Neural crest cell (in vitro differentiated cells): ENCODE results near the gene NDFIP1. TPM values are rescaled to one million over a fixed set of nuclear protein-coding genes. Genes with fewer than 3 reads are reported as not detected.

ENCODE experiments used
- DNase-seq: peaks from one replicate; pipeline ENCODE4 v3.0.0; 2021; ENCODE audit warnings: low read depth, mixed read lengths, low spot score
- H3K27ac Mint-ChIP-seq: one replicate; pipeline ENCODE4 v1.8.0; 2021; ENCODE audit warnings: mild to moderate bottlenecking, mixed read lengths; ENCODE audit not compliant: unreplicated experiment
- H3K27me3 Mint-ChIP-seq: 2 replicates; pipeline ENCODE4 v1.8.0; 2021; ENCODE audit warnings: low read depth, mild to moderate bottlenecking, mixed read lengths
- H3K36me3 Mint-ChIP-seq: 2 replicates; pipeline ENCODE4 v1.8.0; 2021; ENCODE audit warnings: low read depth, mild to moderate bottlenecking, mixed read lengths
- H3K4me1 Mint-ChIP-seq: 2 replicates; pipeline ENCODE4 v1.8.0; 2021; ENCODE audit warnings: mixed read lengths
- H3K4me3 Mint-ChIP-seq: one replicate; pipeline ENCODE4 v1.8.0; 2021; ENCODE audit warnings: mild to moderate bottlenecking, mixed read lengths
- H3K9me3 Mint-ChIP-seq: 2 replicates; pipeline ENCODE4 v1.8.0; 2021; ENCODE audit warnings: mixed read lengths
- total RNA-seq: library from RNA; stranded (reverse); gene quantifications from 2 replicates; pipeline ENCODE4 v1.2.1, GENCODE V29; 2021
- TF ChIP-seq, protein P1 (sequence below): fragments of 200-600 bp; sonication (generic); conservative IDR thresholded peaks from 2 replicates; pipeline ENCODE4 v1.5.0; 2021; ENCODE audit warnings: antibody characterized with exemption, mild to moderate bottlenecking

Gene NDFIP1
- total RNA-seq, 1 donor from 2014 or later = 43.4 TPM

DNA sequence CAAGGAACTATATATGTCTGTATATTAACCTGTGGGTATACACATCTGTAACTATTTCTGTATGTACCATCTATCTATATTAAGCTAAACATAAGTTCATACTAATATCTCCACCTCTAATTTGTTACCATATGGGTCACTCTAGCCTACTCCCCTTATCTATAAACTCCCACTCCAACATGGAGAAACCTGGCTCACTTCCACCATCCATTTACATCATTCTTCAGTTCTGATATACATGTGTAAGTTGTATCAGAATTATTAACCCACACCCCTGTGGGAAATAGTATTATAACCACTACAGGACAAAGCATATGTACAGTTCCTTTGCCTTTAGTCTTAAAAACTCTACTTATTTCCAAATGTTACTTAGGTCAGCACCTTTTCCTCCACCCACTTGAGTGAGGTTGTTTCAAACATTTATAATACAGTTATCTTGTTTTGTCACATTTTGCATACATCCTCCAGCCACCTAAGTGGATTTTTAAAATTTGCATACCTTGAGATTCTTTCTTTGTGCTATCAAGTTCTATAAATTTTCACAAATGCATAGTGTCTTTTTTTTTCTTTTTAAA lies 10.6 kb downstream of the NDFIP1 start:
- no peak overlapping the region for H3K4me3 Mint-ChIP-seq
- TF ChIP-seq, protein P1, sequence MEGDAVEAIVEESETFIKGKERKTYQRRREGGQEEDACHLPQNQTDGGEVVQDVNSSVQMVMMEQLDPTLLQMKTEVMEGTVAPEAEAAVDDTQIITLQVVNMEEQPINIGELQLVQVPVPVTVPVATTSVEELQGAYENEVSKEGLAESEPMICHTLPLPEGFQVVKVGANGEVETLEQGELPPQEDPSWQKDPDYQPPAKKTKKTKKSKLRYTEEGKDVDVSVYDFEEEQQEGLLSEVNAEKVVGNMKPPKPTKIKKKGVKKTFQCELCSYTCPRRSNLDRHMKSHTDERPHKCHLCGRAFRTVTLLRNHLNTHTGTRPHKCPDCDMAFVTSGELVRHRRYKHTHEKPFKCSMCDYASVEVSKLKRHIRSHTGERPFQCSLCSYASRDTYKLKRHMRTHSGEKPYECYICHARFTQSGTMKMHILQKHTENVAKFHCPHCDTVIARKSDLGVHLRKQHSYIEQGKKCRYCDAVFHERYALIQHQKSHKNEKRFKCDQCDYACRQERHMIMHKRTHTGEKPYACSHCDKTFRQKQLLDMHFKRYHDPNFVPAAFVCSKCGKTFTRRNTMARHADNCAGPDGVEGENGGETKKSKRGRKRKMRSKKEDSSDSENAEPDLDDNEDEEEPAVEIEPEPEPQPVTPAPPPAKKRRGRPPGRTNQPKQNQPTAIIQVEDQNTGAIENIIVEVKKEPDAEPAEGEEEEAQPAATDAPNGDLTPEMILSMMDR = no peak
- H3K9me3 Mint-ChIP-seq = peaks cover 1% of the 10 kb centered on the region
- H3K36me3 Mint-ChIP-seq = peaks cover 7% of the 10 kb centered on the region
- no peaks in the 10 kb centered on the region for H3K27me3 Mint-ChIP-seq
- DNase-seq = no peak
- no peaks in the 10 kb centered on the region for H3K4me1 Mint-ChIP-seq
- H3K27ac Mint-ChIP-seq = no peak overlapping the region

DNA sequence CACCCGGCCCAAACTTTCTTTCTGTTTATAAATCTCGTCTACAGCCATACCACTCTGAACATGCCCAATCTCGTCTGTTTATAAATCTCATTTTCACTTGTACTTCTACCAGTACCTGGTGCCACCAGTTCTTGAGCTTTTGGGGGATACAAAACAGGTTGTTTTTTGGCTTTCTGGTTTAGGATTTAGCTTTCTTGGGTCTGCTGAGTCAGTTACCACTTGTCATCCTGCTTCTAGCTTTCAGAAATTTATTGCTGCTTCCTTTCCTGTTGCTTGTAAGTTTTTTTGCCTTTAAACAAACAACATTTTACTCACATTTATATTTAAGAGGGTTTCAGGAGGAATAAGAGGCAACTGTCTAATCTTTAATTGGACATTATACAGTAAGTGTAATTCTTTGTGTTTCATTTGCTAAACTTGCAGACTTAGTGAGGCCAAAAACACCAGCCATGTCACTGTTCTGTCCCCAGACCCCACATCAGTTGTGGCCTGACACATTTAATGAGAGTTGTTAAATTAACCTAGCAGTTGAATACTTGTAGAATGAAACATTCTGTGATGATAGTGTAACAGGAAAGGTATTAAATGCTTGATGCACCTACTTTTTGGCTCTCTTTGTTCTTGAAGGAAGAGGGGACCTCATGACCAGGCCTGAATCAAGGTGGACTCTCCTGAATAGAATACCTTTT lies 11.8 kb downstream of the NDFIP1 start:
- H3K27me3 Mint-ChIP-seq = no peaks in the 10 kb centered on the region
- peaks cover 3% of the 10 kb centered on the region for H3K9me3 Mint-ChIP-seq
- peak overlapping the region; percentile 8 for H3K27ac Mint-ChIP-seq
- H3K4me1 Mint-ChIP-seq = no peaks in the 10 kb centered on the region
- no peak overlapping the region for H3K4me3 Mint-ChIP-seq
- no peak for DNase-seq
- H3K36me3 Mint-ChIP-seq = peaks cover 8% of the 10 kb centered on the region
- TF ChIP-seq, protein P1 = no peak

DNA sequence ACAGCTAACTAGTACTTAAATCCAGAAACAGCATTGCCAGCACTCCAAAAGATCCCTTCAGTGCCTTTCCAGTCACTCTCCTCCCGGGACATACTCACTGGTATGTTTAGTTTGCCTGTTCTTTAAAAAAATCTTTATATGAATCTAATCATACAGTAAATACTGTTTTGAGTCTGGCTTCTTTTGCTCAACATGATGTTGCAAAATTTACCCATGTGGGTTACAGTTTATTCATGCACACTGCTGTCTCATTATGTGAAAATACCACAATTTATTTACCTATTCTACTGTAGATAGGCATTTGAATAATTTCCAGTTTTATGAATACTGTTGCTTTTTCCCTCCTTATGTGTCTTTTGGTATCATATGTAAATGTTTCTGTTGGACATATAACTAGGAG lies 13.5 kb downstream of the NDFIP1 start:
- Mint-ChIP-seq H3K9me3 (peaks cover 3% of the 10 kb centered on the region), H3K27me3 (no peaks in the 10 kb centered on the region), H3K36me3 (peaks cover 10% of the 10 kb centered on the region), H3K27ac (no peak overlapping the region), H3K4me3 (no peak overlapping the region), H3K4me1 (no peaks in the 10 kb centered on the region)
- DNase-seq = no peak
- TF ChIP-seq, protein P1 = no peak

DNA sequence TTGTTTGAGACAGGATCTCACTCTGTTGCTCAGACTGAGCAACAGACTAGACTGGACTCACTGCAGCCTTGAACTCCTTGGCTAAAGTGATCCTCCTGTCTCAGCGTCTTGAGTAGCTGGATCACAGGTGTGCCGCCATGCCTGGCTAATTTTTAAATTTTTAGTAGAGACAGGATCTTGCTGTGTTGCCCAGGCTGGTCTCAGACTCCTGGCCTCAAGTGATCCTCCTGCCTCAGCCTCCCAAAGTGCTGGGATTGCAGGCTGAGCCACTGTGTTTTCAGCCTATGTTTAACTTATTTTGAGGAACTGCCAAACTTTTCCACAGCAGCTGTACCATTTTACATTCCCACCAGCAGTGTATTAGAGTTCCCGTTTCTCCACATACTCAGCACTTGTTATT lies 16.8 kb downstream of the NDFIP1 start:
- Mint-ChIP-seq H3K4me1 (peaks cover 16% of the 10 kb centered on the region), H3K27me3 (no peaks in the 10 kb centered on the region), H3K36me3 (peaks cover 10% of the 10 kb centered on the region), H3K4me3 (no peak overlapping the region), H3K27ac (no peak overlapping the region), H3K9me3 (peaks cover 3% of the 10 kb centered on the region)
- DNase-seq = no peak
- TF ChIP-seq, protein P1 = no peak

DNA sequence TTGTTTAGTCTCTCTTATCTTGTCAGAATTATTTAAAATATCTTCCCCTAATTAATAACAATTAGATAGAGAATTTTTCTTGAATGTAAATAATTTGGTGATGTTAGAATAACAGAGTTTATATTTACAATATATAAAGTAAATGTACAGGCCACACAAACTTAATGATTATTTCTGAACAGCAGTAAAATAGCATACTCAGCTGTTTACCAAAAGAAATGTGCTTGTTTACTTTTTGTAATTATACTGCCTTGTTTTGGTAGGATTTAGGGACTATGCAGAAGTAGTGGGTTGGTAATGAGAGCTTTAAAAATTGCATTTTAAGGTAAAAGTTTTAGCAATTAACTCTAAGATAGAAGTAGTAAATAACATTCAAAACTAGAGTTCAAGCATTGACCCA lies 17.4 kb downstream of the NDFIP1 start:
- peaks cover 16% of the 10 kb centered on the region for H3K4me1 Mint-ChIP-seq
- H3K27ac Mint-ChIP-seq = no peak overlapping the region

More for the DNA sequence above, 17.4 kb downstream of the NDFIP1 start:
- Mint-ChIP-seq H3K4me3 (no peak overlapping the region), H3K9me3 (peaks cover 3% of the 10 kb centered on the region), H3K36me3 (peaks cover 10% of the 10 kb centered on the region), H3K27me3 (no peaks in the 10 kb centered on the region)
- TF ChIP-seq, protein P1 = no peak
- no peak for DNase-seq
